GM10266 (cell line): ENCODE data around the gene CCDC13.

Experiments used
- DNase-seq: peaks from one replicate; pipeline ENCODE4 v3.0.0; 2012; ENCODE audit errors: extremely low spot score
- TF ChIP-seq, protein P1 (sequence below): IDR thresholded peaks from 2 replicates; pipeline ENCODE4 v1.5.1; 2012; ENCODE audit warnings: mild to moderate bottlenecking, low read depth; ENCODE audit not compliant: control insufficient read depth, insufficient read depth; ENCODE audit errors: missing control alignments

Gene CCDC13

DNA sequence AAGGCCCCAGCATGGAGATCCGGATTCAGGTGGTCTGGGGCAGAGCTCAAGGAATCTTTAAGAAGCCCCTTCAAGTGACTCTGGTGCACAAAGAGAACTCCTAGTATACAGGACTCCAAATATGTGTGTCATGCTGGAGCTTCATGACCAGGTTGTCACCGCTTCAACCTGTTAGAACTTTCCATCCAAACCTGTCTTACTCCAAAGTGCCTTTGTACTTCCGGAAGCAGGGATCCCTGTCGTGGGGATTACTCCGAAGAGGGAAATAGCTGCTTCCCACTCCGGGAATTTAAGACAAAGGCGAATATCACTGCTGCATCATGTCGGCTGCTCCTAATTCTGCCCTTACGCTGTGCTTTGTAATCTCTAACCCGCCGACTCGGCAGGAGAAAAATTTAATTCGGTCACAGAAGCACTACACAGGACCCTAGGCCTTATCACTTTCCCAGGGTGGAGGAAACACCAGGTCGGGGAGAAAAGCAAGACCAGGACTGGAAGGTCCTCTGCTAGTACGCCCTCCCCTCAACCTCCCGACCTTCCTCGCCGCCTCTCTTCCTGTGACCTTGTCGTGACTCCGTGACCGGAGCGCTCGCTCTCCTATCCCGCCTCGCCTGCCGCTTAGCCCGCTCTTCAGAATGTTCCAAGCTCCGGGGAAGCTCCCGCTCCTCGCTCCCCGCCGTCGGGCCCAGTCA lies 30.5 kb upstream of the CCDC13 start:
- peak; percentile 25 for DNase-seq

DNA sequence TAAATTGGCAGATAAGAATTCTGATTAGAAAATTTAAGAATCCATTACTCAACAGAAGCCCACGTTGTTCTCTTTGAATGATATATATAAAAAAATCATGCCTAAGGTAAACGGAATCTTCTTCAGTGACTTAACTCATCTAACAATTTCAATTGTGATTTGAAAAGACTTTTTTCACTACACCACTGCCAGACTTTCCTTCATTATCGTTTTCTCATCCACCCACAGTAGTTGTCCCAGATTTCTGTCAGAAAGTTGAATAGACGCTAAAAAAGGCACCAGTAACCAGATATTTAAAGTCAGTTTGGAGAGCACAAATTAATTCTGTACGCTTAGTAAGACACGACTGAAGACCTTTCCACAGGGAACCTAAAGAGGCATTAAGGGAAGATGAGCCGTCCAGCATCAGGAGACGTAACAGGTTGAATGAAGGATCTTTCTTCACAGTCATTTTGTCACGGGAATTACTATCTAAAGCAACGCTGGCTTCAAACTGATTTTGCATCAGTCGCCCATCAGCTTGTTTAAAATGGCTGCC lies 29.9 kb upstream of the CCDC13 start:
- DNase-seq: no peak
- TF ChIP-seq, protein P1, sequence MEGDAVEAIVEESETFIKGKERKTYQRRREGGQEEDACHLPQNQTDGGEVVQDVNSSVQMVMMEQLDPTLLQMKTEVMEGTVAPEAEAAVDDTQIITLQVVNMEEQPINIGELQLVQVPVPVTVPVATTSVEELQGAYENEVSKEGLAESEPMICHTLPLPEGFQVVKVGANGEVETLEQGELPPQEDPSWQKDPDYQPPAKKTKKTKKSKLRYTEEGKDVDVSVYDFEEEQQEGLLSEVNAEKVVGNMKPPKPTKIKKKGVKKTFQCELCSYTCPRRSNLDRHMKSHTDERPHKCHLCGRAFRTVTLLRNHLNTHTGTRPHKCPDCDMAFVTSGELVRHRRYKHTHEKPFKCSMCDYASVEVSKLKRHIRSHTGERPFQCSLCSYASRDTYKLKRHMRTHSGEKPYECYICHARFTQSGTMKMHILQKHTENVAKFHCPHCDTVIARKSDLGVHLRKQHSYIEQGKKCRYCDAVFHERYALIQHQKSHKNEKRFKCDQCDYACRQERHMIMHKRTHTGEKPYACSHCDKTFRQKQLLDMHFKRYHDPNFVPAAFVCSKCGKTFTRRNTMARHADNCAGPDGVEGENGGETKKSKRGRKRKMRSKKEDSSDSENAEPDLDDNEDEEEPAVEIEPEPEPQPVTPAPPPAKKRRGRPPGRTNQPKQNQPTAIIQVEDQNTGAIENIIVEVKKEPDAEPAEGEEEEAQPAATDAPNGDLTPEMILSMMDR: no peak

More for the DNA sequence above, 30.5 kb upstream of the CCDC13 start:
- TF ChIP-seq, protein P1: no peak

DNA sequence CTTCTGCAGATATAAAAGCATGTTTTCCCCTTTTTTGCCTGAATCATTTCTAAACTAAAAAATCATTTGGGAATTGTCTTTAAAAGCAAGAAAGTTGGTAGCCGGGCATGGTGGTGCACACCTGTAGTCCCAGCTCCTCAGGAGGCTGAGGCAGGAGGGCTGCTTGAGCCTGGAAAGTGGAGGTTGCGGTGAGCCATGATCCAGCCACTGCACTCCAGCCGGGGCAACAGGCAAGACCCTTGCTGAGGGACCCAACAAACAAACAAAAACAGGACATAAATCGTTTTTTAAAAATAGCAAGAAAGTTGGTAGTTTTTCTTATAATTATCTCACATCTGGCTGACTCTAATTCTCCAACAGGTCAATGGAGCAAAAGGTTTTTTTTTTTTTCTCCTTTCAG lies 28.7 kb upstream of the CCDC13 start:
- DNase-seq: no peak
- TF ChIP-seq, protein P1: no peak

DNA sequence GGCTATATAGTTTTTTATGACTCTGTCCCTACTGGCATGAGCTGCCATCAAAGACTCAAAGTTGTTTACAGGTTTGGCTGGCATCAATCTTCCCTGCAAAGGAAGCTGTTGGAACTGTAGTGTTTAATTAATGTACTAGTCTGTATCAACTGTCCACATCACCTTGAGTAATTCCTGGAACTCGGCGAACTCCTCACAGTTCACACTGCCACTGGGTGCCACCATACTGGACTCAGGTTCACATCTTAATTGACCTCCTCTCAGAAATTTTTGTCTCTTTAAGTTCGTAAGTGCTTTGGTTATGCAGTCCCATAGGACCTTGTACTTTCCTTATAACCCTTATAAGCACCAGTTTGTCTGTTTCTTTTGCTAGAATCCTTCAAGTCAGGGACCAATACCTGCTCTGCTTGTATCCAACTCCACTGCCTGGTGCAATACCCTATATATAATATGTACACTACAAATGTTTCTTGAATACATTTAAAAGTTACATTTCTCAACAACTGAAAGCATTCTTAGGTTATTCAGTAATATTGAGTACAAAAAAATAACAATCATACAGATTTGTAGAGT lies 28.1 kb upstream of the CCDC13 start:
- TF ChIP-seq, protein P1: no peak
- DNase-seq: no peak

DNA sequence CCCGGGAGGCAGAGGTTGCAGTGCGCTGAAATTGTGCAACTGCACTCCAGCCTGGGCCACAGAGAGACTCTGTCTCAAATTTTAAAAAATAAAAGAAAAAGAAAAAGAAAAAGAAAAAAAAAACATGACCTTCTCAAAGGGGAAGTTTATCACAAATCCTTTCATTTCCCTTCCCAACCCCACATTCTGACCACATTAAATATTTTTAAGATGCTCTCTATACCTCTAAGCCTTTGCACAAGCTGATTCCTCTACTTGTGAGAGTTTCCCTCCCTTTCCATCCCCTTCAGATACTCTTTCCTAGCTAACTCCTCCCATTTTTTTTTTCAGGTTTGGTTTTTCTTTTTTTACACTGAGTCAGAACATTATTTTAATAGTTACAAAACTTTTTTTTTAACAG lies 27.2 kb upstream of the CCDC13 start:
- DNase-seq: no peak
- TF ChIP-seq, protein P1: no peak

DNA sequence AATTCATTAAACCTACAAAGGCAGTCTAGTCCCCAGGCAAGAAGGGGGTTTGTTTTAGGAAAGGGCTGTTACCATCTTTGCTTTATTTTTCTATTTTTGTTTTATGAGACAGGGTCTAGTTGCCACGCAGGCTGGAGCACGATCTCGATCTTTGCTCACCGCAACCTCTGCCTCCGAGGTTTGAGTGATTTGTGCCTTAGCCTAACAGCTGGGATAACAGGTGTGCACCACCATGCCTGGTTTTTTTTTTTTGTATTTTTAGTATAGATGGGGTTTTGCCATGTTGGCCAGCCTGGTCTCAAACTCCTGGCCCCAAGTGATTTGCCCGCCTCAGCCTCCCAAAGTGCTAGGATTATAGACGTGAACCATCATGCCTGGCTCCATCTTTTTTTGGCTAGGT lies 26.3 kb upstream of the CCDC13 start:
- TF ChIP-seq, protein P1: no peak
- DNase-seq: no peak

DNA sequence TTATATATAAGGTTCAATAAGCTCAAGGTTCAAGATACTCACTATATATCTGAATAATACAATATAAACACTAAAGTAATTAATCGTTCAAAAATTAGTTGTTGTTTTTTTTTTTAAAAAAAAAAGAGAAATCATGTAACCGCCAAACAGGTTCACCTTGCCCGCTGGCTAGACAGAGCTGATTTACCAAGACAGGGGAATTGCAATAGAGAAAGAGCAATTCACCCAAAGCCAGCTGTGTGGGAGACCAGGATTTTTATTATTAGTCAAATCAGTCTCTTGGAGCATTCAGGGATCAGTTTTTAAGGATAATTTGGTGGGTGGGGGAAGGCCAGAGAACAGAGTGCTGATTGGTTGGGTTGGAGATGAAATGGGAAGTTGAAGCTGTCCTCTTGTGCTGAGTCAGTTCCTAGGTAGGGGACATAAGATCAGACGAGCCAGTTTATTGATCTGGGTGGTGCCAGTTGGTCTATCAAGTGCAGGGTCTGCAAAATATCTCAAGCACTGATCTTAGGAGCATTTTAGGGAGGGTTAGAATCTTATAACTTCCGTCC lies 23.4 kb upstream of the CCDC13 start:
- DNase-seq: no peak
- TF ChIP-seq, protein P1: no peak
